Measurements from ENCODE around the gene EFNA5. TPM values are rescaled to one million over a fixed set of nuclear protein-coding genes. Genes with fewer than 3 reads are reported as not detected.

Gene EFNA5
- total and polyA plus RNA-seq, 2 of the 13 experiments (the other 11 are each of a cell fraction or from before 2014, with no cell fraction given) = not detected

DNA sequence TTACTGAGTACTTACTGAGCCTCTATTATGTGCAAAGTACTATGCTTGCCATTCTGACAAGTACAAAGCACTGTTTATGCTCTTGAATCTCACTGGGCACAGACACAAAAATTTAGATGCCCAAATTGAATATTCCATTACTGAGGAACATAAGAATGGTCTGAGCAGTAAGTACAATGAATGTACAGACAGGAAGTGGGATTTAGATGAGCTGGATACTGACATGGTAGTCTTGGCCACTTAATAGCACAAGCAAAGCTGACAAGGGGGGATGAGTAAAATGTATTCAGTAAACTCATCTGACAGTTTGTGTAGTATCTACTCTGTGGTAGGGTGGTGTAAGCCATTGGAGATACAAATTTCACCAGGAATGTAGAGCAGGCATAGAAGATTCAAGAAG, 132.4 kb downstream of the EFNA5 start:
- no peak overlapping the region for H3K4me2 ChIP-seq (ENCODE audit: low read depth, low read length)
- ATAC-seq = no peak
- no TSS peak for BruUV-seq (replicated peaks)
- H3K27me3 ChIP-seq (ENCODE audit: control insufficient read depth in 1 of 2, insufficient read depth in 2 of 2, low read length in 2 of 2) = no peaks in the 10 kb centered on the region
- H4K20me1 ChIP-seq (ENCODE audit: insufficient read depth, low read length) = no peaks in the 10 kb centered on the region
- no peaks in the 10 kb centered on the region for H3K36me3 ChIP-seq (replicated peaks in 1 of 2; ENCODE audit: control insufficient read depth in 1 of 2, insufficient read depth in 2 of 2, low read length in 2 of 2)
- TF ChIP-seq ZNF121 (CRISPR knock-in tag; IDR thresholded peaks at IDR 0.05) (no peak), ONECUT2 (CRISPR knock-in tag; IDR thresholded peaks at IDR 0.05) (no peak), PAXIP1 (CRISPR knock-in tag; conservative IDR thresholded peaks at IDR 0.05) (no peak), ARNTL (CRISPR knock-in tag; IDR thresholded peaks at IDR 0.05) (no peak)
- POLR2A ChIA-PET = no interaction called here
- no peak overlapping the region for H3K9ac ChIP-seq (ENCODE audit: insufficient read depth, low read depth, low read length)
- H3K79me2 ChIP-seq (ENCODE audit: insufficient read depth, low read length) = no peaks in the 10 kb centered on the region
- no peak for DNase-seq (ENCODE audit: low spot score)
- FAIRE-seq = no peak
- no peak overlapping the region for H3K4me3 ChIP-seq (replicated peaks in 1 of 3; ENCODE audit: insufficient read depth in 1 of 3, low read depth in 2 of 3, low read length in 3 of 3)
- no peak overlapping the region for H3K27ac ChIP-seq (ENCODE audit: extremely low read length, insufficient read depth, low read length)
- H3K9me3 ChIP-seq (ENCODE audit: low read length) = no peaks in the 10 kb centered on the region
- intact Hi-C loops (cut with micrococcal nuclease; ENCODE audit: unreplicated experiment) (no loop called here), in situ Hi-C loops (cut with HindIII; ENCODE audit: extremely low pct_ligation_motif_present, low pct_unique_long_range_greater_than_20kb) (no loop called here)
- H3K4me1 ChIP-seq (ENCODE audit: insufficient read depth, low read length) = no peaks in the 10 kb centered on the region
- H2AFZ ChIP-seq (ENCODE audit: low read length) = no peak overlapping the region
- CTCF ChIA-PET (ENCODE audit: low intra/inter-chr PET ratio, low total read pairs) = no interaction called here

GRCh38 chr5:107535849-107536248, 134.9 kb downstream of the EFNA5 start:
- no peak overlapping the region for H3K4me2 ChIP-seq (ENCODE audit: low read depth, low read length)
- ChIA-PET CTCF (ENCODE audit: low intra/inter-chr PET ratio, low total read pairs) (no interaction called here), POLR2A (no interaction called here)
- H3K4me1 ChIP-seq (ENCODE audit: insufficient read depth, low read length) = no peaks in the 10 kb centered on the region
- no peak for ATAC-seq
- no TSS peak for BruUV-seq (replicated peaks)
- H3K27ac ChIP-seq (ENCODE audit: extremely low read length, insufficient read depth, low read length) = no peak overlapping the region
- intact Hi-C loops (cut with micrococcal nuclease; ENCODE audit: unreplicated experiment) (no loop called here), in situ Hi-C loops (cut with HindIII; ENCODE audit: extremely low pct_ligation_motif_present, low pct_unique_long_range_greater_than_20kb) (no loop called here)
- no peak for TF ChIP-seq ZNF484 (CRISPR knock-in tag; IDR thresholded peaks at IDR 0.05; ENCODE audit: borderline replicate concordance, low read depth)
- no peak for TF ChIP-seq EZH2 (conservative IDR thresholded peaks at IDR 0.05; ENCODE audit: low read depth, low read length)
- TF ChIP-seq ADNP (CRISPR knock-in tag; IDR thresholded peaks at IDR 0.05) = no peak
- TF ChIP-seq ZUFSP (CRISPR knock-in tag; IDR thresholded peaks at IDR 0.05; ENCODE audit: borderline replicate concordance) = no peak
- TF ChIP-seq ZNF724P (CRISPR knock-in tag; IDR thresholded peaks at IDR 0.05; ENCODE audit: borderline replicate concordance) = no peak
- no peak for TF ChIP-seq ZFP36L2 (CRISPR knock-in tag; IDR thresholded peaks at IDR 0.05)
- H3K9me3 ChIP-seq (ENCODE audit: low read length) = no peaks in the 10 kb centered on the region
- H3K27me3 ChIP-seq (ENCODE audit: control insufficient read depth in 1 of 2, insufficient read depth in 2 of 2, low read length in 2 of 2) = no peaks in the 10 kb centered on the region
- no peak for FAIRE-seq
- no peak overlapping the region for H3K9ac ChIP-seq (ENCODE audit: insufficient read depth, low read depth, low read length)
- no peak overlapping the region for H2AFZ ChIP-seq (ENCODE audit: low read length)
- no peaks in the 10 kb centered on the region for H4K20me1 ChIP-seq (ENCODE audit: insufficient read depth, low read length)
- no peak overlapping the region for H3K4me3 ChIP-seq (replicated peaks in 1 of 3; ENCODE audit: insufficient read depth in 1 of 3, low read depth in 2 of 3, low read length in 3 of 3)
- WGBS (ENCODE audit: low lambda C conversion rate) = 0% methylated on average over 1 of the region's 1 CpG
- no peak for DNase-seq (ENCODE audit: low spot score)
- no peaks in the 10 kb centered on the region for H3K79me2 ChIP-seq (ENCODE audit: insufficient read depth, low read length)
- H3K36me3 ChIP-seq (replicated peaks in 1 of 2; ENCODE audit: control insufficient read depth in 1 of 2, insufficient read depth in 2 of 2, low read length in 2 of 2) = no peaks in the 10 kb centered on the region

Measured in HepG2 (cell line).